Fibroblast of mammary gland (primary cell): Measurements from ENCODE around the gene CENPP.

Experiments used
- DNase-seq: peaks from one replicate; pipeline ENCODE4 v3.0.0-alpha.2; 2010; ENCODE audit warnings: low read depth
- H3K4me3 ChIP-seq: 2 replicates; pipeline ENCODE4 v1.5.1; 2011; ENCODE audit warnings: low read depth, mild to moderate bottlenecking, low read length, moderate library complexity; ENCODE audit not compliant: control insufficient read depth
- CTCF ChIP-seq: conservative IDR thresholded peaks from 2 replicates; pipeline ENCODE4 v1.5.1; 2011; ENCODE audit warnings: low read depth, low read length, inconsistent platforms; ENCODE audit not compliant: control insufficient read depth, insufficient read depth

The CENPP gene

GRCh38 chr9:92534674-92535073 lies 208.9 kb downstream of the CENPP start:
- DNase-seq, result peak; percentile 2
- no peak overlapping the region for H3K4me3 ChIP-seq
- TF ChIP-seq CTCF, result no peak

- peak; percentile 68 for DNase-seq
- no peak for TF ChIP-seq CTCF
- peak within 1 kb of the TSS; percentile 27 for H3K4me3 ChIP-seq
Observed at GRCh38 chr9:92535940-92536850, 210.4 kb downstream of the CENPP start, which contains the start of gene ECM2. Gene ECM2 (minus strand): TSS chr9:92535990. CDS start chr9:92522866, 13,124 bp downstream.

GRCh38 chr9:92538541-92538940 lies 212.8 kb downstream of the CENPP start:
- peak; percentile 47 for DNase-seq
- TF ChIP-seq CTCF, result no peak
- no peak overlapping the region for H3K4me3 ChIP-seq

- no peak for DNase-seq
- H3K4me3 ChIP-seq, result no peak overlapping the region
- no peak for TF ChIP-seq CTCF
Observed at GRCh38 chr9:92543972-92544371, 218.2 kb downstream of the CENPP start.

- H3K4me3 ChIP-seq, result no peak overlapping the region
- DNase-seq, result no peak
- no peak for TF ChIP-seq CTCF
Observed at GRCh38 chr9:92545002-92545510, 219.3 kb downstream of the CENPP start.

GRCh38 chr9:92547356-92547755 lies 221.6 kb downstream of the CENPP start:
- TF ChIP-seq CTCF, result no peak
- no peak overlapping the region for H3K4me3 ChIP-seq
- no peak for DNase-seq
